HEK293T (cell line): ENCODE measurements around the gene FKRP.
A peak's percentile ranks its signal among the peaks of the same experiment; 100 is the strongest.

ENCODE experiments used
- BHLHE40 ChIP-seq: fragments of 450-650 bp; IDR thresholded peaks from 2 replicates; pipeline ENCODE4 v1.6.1; 2016; ENCODE audit warnings: mild to moderate bottlenecking, moderate library complexity, borderline replicate concordance
- FOXA1 ChIP-seq: fragments of 450-650 bp; IDR thresholded peaks from 2 replicates; pipeline ENCODE4 v1.6.1; 2016; ENCODE audit warnings: mild to moderate bottlenecking
- FOXK2 ChIP-seq: fragments of 450-650 bp; IDR thresholded peaks from 2 replicates; pipeline ENCODE4 v1.6.1; 2016; ENCODE audit warnings: mild to moderate bottlenecking
- L3MBTL2 ChIP-seq: fragments of 450-650 bp; conservative IDR thresholded peaks from 2 replicates; pipeline ENCODE4 v1.6.1; 2016; ENCODE audit warnings: mild to moderate bottlenecking
- NFRKB ChIP-seq: fragments of 450-650 bp; IDR thresholded peaks from 2 replicates; pipeline ENCODE4 v1.6.1; 2016; ENCODE audit warnings: mild to moderate bottlenecking, moderate library complexity
- SP1 ChIP-seq: fragments of 450-650 bp; IDR thresholded peaks from 2 replicates; pipeline ENCODE4 v1.6.1; 2017
- SUZ12 ChIP-seq: fragments of 450-650 bp; IDR thresholded peaks from 2 replicates; pipeline ENCODE4 v1.6.1; 2016; ENCODE audit warnings: mild to moderate bottlenecking
- TARDBP ChIP-seq: fragments of 450-650 bp; IDR thresholded peaks from 2 replicates; pipeline ENCODE4 v1.6.1; 2016
- TF ChIP-seq, protein P1 (sequence below): fragments of 450-650 bp; IDR thresholded peaks from 2 replicates; pipeline ENCODE4 v1.6.1; 2016

DNA sequence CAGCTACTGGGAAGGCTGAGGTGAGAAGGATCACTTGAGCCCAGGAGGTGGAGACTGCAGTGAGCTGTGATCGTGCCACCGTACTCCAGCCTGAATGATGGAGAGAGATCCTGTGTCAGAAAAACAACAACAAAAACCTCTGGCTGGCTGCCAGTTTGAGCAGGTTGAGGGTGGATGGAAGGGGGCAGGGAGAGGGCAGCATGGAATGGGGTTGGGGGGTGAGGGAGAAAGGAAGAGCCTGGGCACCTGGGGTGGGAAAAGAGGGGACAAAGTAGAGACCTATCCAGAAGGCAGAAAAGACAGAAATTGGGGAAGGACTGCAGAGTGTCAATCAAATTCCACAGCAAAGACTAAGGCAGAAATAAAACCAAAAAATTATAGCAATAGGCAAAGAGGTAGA lies 37.8 kb downstream of the FKRP start:
- TF ChIP-seq BHLHE40 (no peak), SUZ12 (no peak), L3MBTL2 (no peak), FOXK2 (no peak), NFRKB (no peak), FOXA1 (no peak), TARDBP (no peak), SP1 (no peak)
- TF ChIP-seq, protein P1, sequence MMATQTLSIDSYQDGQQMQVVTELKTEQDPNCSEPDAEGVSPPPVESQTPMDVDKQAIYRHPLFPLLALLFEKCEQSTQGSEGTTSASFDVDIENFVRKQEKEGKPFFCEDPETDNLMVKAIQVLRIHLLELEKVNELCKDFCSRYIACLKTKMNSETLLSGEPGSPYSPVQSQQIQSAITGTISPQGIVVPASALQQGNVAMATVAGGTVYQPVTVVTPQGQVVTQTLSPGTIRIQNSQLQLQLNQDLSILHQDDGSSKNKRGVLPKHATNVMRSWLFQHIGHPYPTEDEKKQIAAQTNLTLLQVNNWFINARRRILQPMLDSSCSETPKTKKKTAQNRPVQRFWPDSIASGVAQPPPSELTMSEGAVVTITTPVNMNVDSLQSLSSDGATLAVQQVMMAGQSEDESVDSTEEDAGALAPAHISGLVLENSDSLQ, result peak; percentile 90
